Skin epidermis (tissue), 12 donors: ENCODE measurements around the gene XRCC6.
"Not testable (repeated sequence)": the region's sequence is repeated elsewhere in the genome, so short reads cannot be mapped to it uniquely, and the experiment has no call there.

Source experiments
- H3K27ac ChIP-seq, 21 experiments: fragments of 200-600 bp; sonication (generic) in 11 of 21; one replicate each; pipeline ENCODE4 v1.5.0; 2020; ENCODE audit warnings: mild to moderate bottlenecking in 3 of 21, inconsistent platforms in 2 of 21, moderate library complexity in 2 of 21
- H3K4me3 ChIP-seq, 7 experiments: fragments of 200-600 bp; sonication (generic) in 2 of 7; one replicate each; pipeline ENCODE4 v1.5.0; 2020; ENCODE audit warnings: inconsistent platforms in 2 of 7, mild to moderate bottlenecking in 2 of 7, moderate library complexity in 1 of 7

XRCC6 gene

DNA sequence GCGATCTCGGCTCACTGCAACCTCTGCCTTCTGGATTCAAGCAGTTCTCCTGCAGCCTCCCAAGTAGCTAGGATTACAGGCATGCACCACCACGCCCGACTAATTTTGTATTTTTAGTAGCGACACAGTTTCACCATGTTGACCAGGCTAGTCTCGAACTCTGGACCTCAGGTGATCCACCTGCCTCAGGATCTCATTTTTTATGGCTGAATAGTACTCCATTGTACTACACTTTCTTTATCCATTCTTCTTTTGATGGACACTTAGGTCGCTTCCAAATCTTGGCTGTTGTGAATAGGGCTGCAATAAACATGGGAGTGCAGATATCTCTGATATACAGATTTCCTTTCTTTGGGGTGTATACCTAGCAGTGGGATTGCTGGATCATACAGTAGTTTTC, 20.8 kb downstream of the XRCC6 start:
- Histone ChIP-seq H3K4me3 (no peak overlapping the region), H3K27ac (no peak overlapping the region)

DNA sequence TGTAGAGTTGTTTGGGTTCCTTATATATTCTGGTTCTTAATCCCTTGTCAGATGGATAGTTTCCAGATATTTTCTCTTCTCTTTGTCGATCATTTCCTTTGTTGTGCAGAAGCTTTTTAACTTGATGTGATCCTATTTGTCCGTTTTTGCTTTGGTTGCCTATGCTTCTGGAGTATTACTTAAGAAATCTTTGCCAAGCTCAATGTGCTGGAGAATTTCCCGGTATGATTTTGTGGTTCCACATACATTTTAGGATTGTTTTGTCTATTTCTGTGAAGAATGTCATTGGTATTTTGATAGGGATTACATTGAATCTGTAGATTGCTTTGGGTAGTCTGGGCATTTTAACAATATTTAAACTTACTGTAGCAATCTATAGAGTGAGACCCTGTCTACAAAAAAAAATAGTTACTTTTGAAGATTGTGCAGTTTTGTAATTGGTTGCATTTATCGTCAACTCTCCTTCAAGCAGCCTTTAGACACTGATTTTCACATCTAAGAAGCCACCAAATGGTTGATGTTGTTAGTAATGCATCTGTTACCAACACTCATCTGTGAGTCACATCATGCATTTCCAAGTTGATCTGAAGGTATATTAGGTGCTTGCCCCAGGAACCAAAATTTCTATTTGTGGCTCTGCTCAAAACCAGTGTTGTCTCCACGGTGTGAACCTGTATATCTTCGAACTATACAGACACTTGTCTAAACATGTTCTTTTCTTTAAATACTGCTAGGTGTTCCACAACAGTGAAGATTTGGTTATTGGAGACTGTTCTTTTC, 21.4 kb downstream of the XRCC6 start:
- Histone ChIP-seq H3K4me3 (no peak overlapping the region), H3K27ac (no peak overlapping the region)

DNA sequence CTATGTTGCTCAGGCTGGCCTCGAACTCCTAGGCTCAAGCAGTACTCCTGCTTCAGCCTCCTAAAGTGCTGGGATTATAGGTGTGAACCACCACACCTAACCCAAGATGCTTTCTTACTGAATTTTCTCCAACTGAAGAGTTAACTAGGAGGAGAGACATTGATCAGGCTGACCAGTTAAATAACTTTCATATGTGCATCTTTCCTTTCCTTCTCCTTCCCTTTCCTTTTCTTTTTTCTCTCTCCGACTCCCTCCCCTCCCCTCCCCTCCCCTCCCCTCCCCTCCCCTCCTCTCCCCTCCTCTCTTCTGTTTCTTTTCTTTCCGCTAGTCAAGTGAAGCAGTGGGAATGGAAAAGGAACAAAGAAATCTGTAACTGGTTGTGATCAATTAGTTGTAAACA, 26.7 kb downstream of the XRCC6 start:
- Histone ChIP-seq H3K27ac (no peak overlapping the region), H3K4me3 (no peak overlapping the region)

DNA sequence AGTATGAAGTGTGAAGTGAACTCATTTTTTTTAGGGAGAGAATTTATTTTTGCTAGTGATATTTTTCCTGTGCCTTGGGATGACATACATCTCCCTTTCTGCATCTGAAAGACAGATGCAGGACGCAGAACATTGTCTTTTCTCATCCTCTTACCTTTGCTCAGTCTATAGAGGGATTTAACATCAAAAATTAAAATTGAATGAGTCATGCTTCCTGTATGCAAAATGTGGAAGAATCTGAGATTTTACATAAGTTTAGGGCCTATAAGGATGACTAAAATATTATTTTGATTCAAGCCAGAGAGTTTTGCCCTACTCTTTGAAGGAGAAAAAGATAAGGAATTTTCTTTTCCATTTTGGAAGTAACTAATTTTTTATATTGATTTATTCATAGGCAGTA, 27.3 kb downstream of the XRCC6 start:
- Histone ChIP-seq H3K4me3 (no peak overlapping the region), H3K27ac (no peak overlapping the region)

DNA sequence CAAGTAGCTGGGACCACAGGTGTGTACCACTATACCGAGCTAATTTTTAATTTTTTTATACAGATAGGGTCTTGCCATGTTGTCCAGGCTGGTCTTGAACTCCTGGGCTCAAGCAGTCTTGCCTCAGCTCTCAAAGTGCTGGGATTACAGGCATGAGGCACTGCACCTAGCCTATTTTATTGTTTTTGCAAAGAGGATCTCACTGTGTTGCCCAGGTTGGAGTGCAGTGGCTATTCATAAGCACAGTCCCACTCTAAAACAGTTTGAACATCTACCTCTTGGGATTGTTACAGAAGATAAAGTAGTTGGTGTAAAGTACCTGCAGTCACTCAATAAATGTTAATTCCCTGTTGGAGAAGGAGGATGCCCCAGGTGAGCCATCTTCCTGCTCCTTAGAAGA, 29.1 kb downstream of the XRCC6 start:
- no peak overlapping the region for H3K27ac ChIP-seq

DNA sequence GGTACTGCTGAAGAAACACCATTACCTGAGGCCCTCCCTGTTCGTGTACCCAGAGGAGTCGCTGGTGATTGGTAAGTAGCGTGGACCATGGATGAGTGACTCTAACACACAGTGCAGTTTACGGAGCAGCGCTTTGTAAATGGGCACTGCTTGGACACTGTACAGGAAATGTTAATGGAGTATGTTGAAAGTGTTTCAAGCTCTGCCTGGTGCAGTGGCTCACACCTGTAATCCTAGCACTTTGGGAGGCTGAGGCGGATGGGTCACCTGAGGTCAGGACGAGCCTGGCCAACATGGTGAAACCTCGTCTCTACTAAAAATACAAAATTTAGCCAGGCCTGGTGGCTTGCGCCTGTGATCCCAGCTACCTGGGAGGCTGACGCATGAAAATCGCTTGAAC, 29.7 kb downstream of the XRCC6 start:
- H3K27ac ChIP-seq, result no peak overlapping the region
- H3K4me3 ChIP-seq, result no peak overlapping the region

More for the DNA sequence above, 29.1 kb downstream of the XRCC6 start:
- H3K4me3 ChIP-seq, result no peak overlapping the region

- Histone ChIP-seq H3K4me3 (no peak overlapping the region), H3K27ac (no peak overlapping the region)
Measured at GRCh38 chr22:41654322-41654721, 33.2 kb downstream of the XRCC6 start.

GRCh38 chr22:41656556-41656955, 35.5 kb downstream of the XRCC6 start:
- H3K4me3 ChIP-seq, result no peak overlapping the region
- H3K27ac ChIP-seq, result no peak overlapping the region

DNA sequence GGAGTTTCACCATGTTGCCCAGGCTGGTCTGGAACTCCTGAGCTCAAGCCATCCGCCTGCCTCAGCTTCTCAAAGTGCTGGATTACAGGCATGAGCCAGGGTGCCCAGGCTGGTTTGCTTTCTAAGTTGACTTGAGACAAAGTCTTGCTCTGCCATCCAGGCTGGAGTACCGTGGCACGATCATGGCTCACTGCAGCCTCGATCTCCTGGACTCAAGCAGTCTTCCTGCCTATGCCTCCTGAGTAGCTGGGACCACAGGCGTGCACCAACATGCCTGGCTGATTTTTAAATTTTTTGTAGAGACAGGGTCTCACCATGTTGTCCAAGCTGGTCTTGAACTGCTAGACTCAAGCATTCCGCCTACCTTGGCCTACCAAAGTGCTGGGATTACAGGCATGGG, 36.6 kb downstream of the XRCC6 start:
- Histone ChIP-seq H3K4me3 (no peak overlapping the region), H3K27ac (no peak overlapping the region)

GRCh38 chr22:41658869-41659268, 37.8 kb downstream of the XRCC6 start:
- no peak overlapping the region for H3K27ac ChIP-seq

GRCh38 chr22:41659941-41660340, 38.8 kb downstream of the XRCC6 start:
- H3K4me3 ChIP-seq, result no peak overlapping the region

More at GRCh38 chr22:41658869-41659268, 37.8 kb downstream of the XRCC6 start:
- no peak overlapping the region for H3K4me3 ChIP-seq

DNA sequence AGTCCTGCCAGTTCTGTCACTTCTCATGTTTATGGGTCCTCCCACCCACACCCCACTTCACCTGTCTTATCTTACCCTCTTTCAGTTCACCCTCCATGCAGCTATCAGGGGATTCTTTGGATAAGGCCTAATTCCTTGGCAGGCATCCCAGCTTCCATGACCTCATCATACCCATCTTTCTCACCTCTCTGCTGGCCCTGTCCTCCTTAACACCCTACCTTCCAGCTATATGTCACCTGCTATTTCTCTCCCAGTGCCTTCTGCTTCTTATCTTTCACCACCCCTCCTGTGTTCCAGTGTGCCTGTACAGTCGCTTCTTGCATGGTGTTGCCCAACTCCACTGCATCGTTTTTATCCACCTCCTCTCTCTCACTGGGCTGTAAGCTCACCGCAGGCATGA, 39.3 kb downstream of the XRCC6 start:
- H3K27ac ChIP-seq, result no peak overlapping the region

More at GRCh38 chr22:41659941-41660340, 38.8 kb downstream of the XRCC6 start:
- H3K27ac ChIP-seq, result no peak overlapping the region

DNA sequence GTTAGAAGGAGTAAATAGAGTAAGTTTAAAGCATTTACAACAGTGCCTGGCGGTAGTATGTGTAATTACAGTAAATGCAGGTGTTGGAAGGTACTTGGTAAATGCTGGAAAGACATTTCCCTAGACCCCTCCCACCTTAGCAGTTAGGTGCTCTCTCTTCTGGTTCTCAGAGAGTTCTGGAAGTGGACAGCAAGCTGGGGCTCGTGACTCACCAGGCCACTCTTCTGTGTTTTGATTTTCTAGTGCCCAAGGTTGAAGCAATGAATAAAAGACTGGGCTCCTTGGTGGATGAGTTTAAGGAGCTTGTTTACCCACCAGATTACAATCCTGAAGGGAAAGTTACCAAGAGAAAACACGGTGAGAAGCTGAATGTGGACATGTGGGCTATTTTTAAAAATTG, 40.0 kb downstream of the XRCC6 start:
- Histone ChIP-seq H3K4me3 (no peak overlapping the region), H3K27ac (no peak overlapping the region)

More for the DNA sequence above, 39.3 kb downstream of the XRCC6 start:
- no peak overlapping the region for H3K4me3 ChIP-seq

DNA sequence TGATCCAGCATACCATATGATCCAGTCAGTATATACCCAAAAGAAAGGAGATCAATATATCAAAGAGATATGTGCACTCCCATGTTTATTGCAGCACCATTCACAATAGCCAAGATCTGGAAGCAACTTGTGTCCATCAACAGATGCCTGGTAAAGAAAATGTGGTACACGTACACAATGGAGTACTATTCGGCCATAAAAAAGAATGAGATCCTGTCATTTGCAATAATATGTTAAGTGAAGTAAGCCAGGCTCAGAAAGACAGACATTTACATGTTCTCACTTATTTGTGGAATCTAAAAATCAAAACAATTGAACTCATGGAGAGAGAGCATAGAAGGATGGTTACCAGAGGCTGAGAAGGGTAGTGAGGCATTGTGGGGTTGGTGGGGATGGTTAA, 40.6 kb downstream of the XRCC6 start:
- no peak overlapping the region for H3K27ac ChIP-seq

GRCh38 chr22:41663594-41663993, 42.5 kb downstream of the XRCC6 start:
- H3K4me3 ChIP-seq, H3K27ac ChIP-seq: not testable (repeated sequence)

More for the DNA sequence above, 40.6 kb downstream of the XRCC6 start:
- H3K4me3 ChIP-seq, result no peak overlapping the region

DNA sequence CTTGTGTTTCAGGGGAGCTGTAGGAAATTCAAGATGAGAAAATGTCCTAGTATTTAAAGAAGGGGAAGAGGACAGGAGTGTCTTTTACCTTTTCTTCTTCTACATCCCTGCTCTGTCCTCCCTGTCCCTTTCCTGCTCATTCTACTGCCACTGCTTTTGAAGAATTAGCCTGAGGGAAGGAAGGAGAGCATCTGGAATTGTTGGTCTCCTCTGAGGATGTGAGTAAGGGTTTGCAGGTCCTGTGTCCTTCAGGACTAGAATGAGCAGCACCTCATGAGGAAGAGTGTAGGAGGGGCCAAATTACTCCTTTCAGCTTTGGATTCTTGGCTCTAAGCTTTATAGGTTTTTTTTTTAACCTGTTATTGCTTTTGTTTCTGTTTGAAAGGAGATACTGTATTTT, 43.4 kb downstream of the XRCC6 start:
- Histone ChIP-seq H3K4me3 (no peak overlapping the region), H3K27ac (no peak overlapping the region)

DNA sequence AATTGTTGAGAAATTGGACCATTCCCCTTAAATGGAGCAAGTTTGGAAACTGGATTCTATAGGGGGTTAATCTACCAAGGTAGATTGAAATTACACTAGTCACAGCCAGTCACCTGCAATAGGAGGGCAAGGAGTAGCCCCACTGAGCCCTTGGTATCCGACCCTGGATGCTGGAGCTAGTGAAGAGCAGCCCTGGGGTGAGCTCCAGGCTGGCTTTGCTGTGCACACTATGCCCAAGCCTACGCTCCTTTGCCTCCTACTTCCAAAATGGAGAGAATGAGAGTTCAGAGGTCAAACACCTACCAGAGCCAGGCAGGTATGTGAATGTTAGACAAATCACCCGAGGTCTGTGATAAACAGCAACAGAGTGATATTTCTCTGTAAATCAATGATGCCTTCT, 43.9 kb downstream of the XRCC6 start:
- no peak overlapping the region for H3K27ac ChIP-seq
- H3K4me3 ChIP-seq, result no peak overlapping the region

- Histone ChIP-seq H3K4me3 (no peak overlapping the region), H3K27ac (peak overlapping the region in 9 of 21 experiments; percentile 2 to 91 (median 37))
Measured at GRCh38 chr22:41668971-41669911, 48.1 kb downstream of the XRCC6 start.

DNA sequence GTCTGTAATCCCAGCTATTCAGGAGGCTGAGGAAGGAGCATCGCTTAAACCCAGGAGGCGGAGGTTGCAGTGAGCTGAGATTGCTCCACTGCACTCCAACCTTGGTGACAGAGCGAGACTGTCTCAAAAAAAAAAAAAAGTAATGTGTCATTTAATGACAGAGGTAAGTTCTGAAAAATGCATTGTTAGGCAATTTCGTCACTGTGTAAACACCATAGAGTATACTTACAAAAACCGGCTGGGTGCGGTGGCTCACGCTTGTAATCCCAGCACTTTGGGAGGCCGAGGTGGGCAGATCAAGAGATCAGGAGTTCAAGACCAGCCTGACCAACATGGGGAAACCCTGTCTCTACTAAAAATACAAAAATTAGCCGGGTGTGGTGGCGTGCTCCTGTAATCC, 51.0 kb downstream of the XRCC6 start:
- H3K27ac ChIP-seq, H3K4me3 ChIP-seq: not testable (repeated sequence)

DNA sequence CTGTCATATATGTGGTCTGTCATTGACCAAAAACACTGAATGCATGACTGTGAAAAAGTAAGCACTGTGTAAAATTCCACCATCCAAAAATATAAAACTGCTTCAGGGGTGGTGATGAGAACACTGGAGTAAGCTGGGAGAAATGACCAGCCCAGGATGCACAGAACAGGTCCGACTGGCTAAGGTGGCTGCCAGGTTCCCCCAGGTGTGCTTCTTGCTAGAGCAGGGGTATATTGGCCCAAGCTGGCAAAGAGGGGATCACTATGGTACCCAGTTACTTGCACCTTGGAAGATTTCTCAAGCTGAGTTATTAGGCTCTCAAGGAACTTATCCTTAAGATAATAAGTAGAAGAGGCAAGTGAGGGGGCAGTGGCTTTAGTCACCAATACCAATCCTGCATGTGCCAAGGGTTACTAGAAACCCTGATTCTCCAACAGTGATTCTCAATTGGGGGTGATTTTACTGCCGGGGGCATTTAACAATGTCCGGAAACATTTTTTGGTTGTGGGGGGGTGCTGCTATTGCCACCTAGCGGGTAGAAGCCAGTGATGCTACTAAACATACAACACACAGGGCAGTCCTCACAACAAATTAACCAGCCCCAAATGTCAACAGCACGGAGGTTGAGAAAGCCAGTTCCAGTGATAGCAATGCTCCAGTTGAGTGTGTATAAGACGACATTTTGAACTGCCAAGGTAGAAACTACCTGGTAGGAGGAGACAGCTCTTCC, 51.9 kb downstream of the XRCC6 start:
- Histone ChIP-seq H3K4me3 (no peak overlapping the region), H3K27ac (no peak overlapping the region)
